Lung (tissue), 12 donors: ENCODE results near the gene CPT1B. TPM values are rescaled to one million over a fixed set of nuclear protein-coding genes. Genes with fewer than 3 reads are reported as not detected.

Experiments used
- ATAC-seq: fragments of 200-7000 bp; cut with Tn5 transposase; one replicate; pipeline ENCODE4 v1.9.1; 2020; ENCODE audit warnings: moderate number of reproducible peaks; ENCODE audit not compliant: insufficient read depth, low FRiP score
- DNase-seq, 3 donors: peaks; one replicate each; pipeline ENCODE4 v3.0.0-alpha.2; 2013 to 2017
- H3K27ac ChIP-seq, 2 donors: one replicate each; pipeline ENCODE4 v1.5.1; 2013; ENCODE audit warnings: mild to moderate bottlenecking in 2 of 2, moderate library complexity in 2 of 2, control low read depth in 1 of 2, inconsistent platforms in 1 of 2, low read depth in 1 of 2, low read length in 1 of 2
- H3K27me3 ChIP-seq, 3 donors: one replicate each; pipeline ENCODE4 v1.5.1; 2013; ENCODE audit warnings: low read length in 2 of 3; ENCODE audit not compliant: control insufficient read depth in 3 of 3, insufficient read depth in 3 of 3
- H3K36me3 ChIP-seq, 4 donors: one replicate each; pipeline ENCODE4 v1.5.1; 2013; ENCODE audit warnings: low read length in 4 of 4, mild to moderate bottlenecking in 1 of 4, moderate library complexity in 1 of 4; ENCODE audit not compliant: control insufficient read depth in 4 of 4, insufficient read depth in 4 of 4
- H3K4me1 ChIP-seq, 5 donors: one replicate each; pipeline ENCODE4 v1.5.1; 2013; ENCODE audit warnings: low read length in 5 of 5, mild to moderate bottlenecking in 2 of 5, moderate library complexity in 1 of 5; ENCODE audit not compliant: control insufficient read depth in 5 of 5, insufficient read depth in 5 of 5
- H3K4me3 ChIP-seq: one replicate; pipeline ENCODE4 v1.5.1; 2013; ENCODE audit warnings: mild to moderate bottlenecking, control low read depth, moderate library complexity
- H3K9ac ChIP-seq, 2 donors: one replicate each; pipeline ENCODE4 v1.5.1; 2013; ENCODE audit warnings: low read length in 2 of 2, control low read depth in 1 of 2; ENCODE audit not compliant: insufficient read depth in 1 of 2
- H3K9me3 ChIP-seq, 4 donors: one replicate each; pipeline ENCODE4 v1.5.1; 2013; ENCODE audit warnings: low read length in 3 of 4, mild to moderate bottlenecking in 1 of 4, moderate library complexity in 1 of 4; ENCODE audit not compliant: control insufficient read depth in 4 of 4, insufficient read depth in 3 of 4
- CTCF ChIP-seq: IDR thresholded peaks from 2 replicates; pipeline ENCODE4 v1.5.1; 2012; ENCODE audit warnings: mild to moderate bottlenecking; ENCODE audit errors: control extremely low read depth, extremely low read depth
- WGBS, 2 donors: extraction: QIAGEN DNeasy Blood & Tissue Kit; methylation state at CpG; one replicate each; pipeline ENCODE4 v1.1.7; 2013; 5-methylcytosine and 5-hydroxymethylcytosine counted together
- polyA plus RNA-seq, 2 donors: library from polyadenylated mRNA; stranded (reverse); fragments of 200-250 nt; gene quantifications; one replicate each; pipeline ENCODE4 v1.2.1, GENCODE V29; 2013
- total RNA-seq, 2 donors: library from RNA; depleted of rRNA in 1 of 2; stranded (reverse); fragments of >200 nt in 1 of 2; gene quantifications; one replicate each; pipeline ENCODE4 v1.2.1, GENCODE V29; 2014 to 2021
- donor health status: control.
- donor health status: control.
- donor health status: Bipolar disorder and iron deficiency.
- donor health status: healthy.
- donor health status: DM: yes; HTN: yes; CAD: no.

Gene CPT1B
- total and polyA plus RNA-seq, 4 donors = 5.7 to 21.2 (median 13.2) TPM

GRCh38 chr22:50605613-50606074, 27.4 kb upstream of the CPT1B start:
- peaks cover 0 to 3% (median 0%) of the 10 kb centered on the region in 5 donors for H3K4me1 ChIP-seq
- no peak for ATAC-seq
- 79 to 81% methylated on average over 20 of the region's 20 CpGs for WGBS, 2 donors
- H3K9me3 ChIP-seq = peaks cover 0 to 6% (median 0%) of the 10 kb centered on the region in 4 donors
- H3K9ac ChIP-seq = no peak overlapping the region
- peaks cover 17 to 48% (median 22%) of the 10 kb centered on the region in 3 donors for H3K27me3 ChIP-seq
- no peak for DNase-seq
- H3K4me3 ChIP-seq = no peak overlapping the region
- no peaks in the 10 kb centered on the region for H3K36me3 ChIP-seq
- no peak overlapping the region for H3K27ac ChIP-seq
- TF ChIP-seq CTCF = no peak

- 83 to 89% methylated on average over 23 of the region's 23 CpGs for WGBS, 2 donors
- Histone ChIP-seq H3K9ac (no peak overlapping the region), H3K27me3 (peaks cover 17 to 48% (median 22%) of the 10 kb centered on the region in 3 donors), H3K27ac (no peak overlapping the region), H3K4me3 (no peak overlapping the region), H3K36me3 (no peaks in the 10 kb centered on the region), H3K9me3 (peaks cover 0 to 6% (median 0%) of the 10 kb centered on the region in 4 donors), H3K4me1 (peaks cover 0 to 3% (median 0%) of the 10 kb centered on the region in 5 donors)
- no peak for TF ChIP-seq CTCF
- ATAC-seq = no peak
- no peak for DNase-seq
Observed at GRCh38 chr22:50605002-50605612, 26.9 kb upstream of the CPT1B start.

GRCh38 chr22:50604256-50605001, 26.2 kb upstream of the CPT1B start:
- 48 to 50% methylated on average over 76 to 103 of the region's 103 CpGs for WGBS, 2 donors
- DNase-seq (no peak), ATAC-seq (no peak)
- no peak for TF ChIP-seq CTCF
- no peak overlapping the region for H3K27ac ChIP-seq
- H3K4me1 ChIP-seq = peaks cover 0 to 5% (median 0%) of the 10 kb centered on the region in 5 donors
- no peaks in the 10 kb centered on the region for H3K36me3 ChIP-seq
- H3K4me3 ChIP-seq = no peak overlapping the region
- peaks cover 0 to 6% (median 0%) of the 10 kb centered on the region in 4 donors for H3K9me3 ChIP-seq
- H3K27me3 ChIP-seq = peaks cover 22 to 54% (median 22%) of the 10 kb centered on the region in 3 donors
- no peak overlapping the region for H3K9ac ChIP-seq
